Transverse colon (tissue), 4 donors: ENCODE measurements around the gene CBX8. TPM values are rescaled to one million over a fixed set of nuclear protein-coding genes. Genes with fewer than 3 reads are reported as not detected.

Source experiments
- DNase-seq: peaks from one replicate; pipeline ENCODE4 v3.0.0-alpha.2; 2019
- H3K27ac ChIP-seq, 4 donors: fragments of 200-600 bp; sonication (generic); 2 replicates each; pipeline ENCODE4 v1.5.1; 2016 to 2018; ENCODE audit warnings: inconsistent platforms in 4 of 4
- H3K27me3 ChIP-seq: fragments of 200-600 bp; sonication (generic); 2 replicates; pipeline ENCODE4 v1.5.1; 2017; ENCODE audit warnings: inconsistent platforms
- H3K36me3 ChIP-seq, 4 donors: fragments of 200-600 bp; sonication (generic); 2 replicates each; pipeline ENCODE4 v1.5.1; 2017 to 2019; ENCODE audit warnings: inconsistent platforms in 4 of 4
- H3K4me1 ChIP-seq, 4 donors: fragments of 200-600 bp; sonication (generic); 2 replicates each; pipeline ENCODE4 v1.5.1; 2017 to 2020; ENCODE audit warnings: inconsistent platforms in 4 of 4
- H3K4me3 ChIP-seq, 4 donors: fragments of 200-600 bp; sonication (generic); 1 replicate in 1 of 4; 2 replicates in 3 of 4; pipeline versions ENCODE4 v1.5.1 to v1.6.1; 2017 to 2019; ENCODE audit warnings: inconsistent platforms in 4 of 4
- H3K9me3 ChIP-seq, 2 donors: fragments of 200-600 bp; sonication (generic); 2 replicates each; pipeline ENCODE4 v1.5.1; 2017 to 2019; ENCODE audit warnings: inconsistent platforms in 2 of 2
- EP300 ChIP-seq: sonication (generic); formaldehyde crosslinking; IDR thresholded peaks from one replicate; pipeline ENCODE4 v1.6.1; 2017; ENCODE audit warnings: antibody characterized with exemption, low read depth
- POLR2A ChIP-seq: fragments of 450-650 bp; IDR thresholded peaks from one replicate; pipeline ENCODE4 v1.6.1; 2016; ENCODE audit warnings: antibody characterized with exemption, mild to moderate bottlenecking, moderate library complexity
- POLR2AphosphoS5 ChIP-seq, 3 donors: sonication (generic); formaldehyde crosslinking; IDR thresholded peaks; one replicate each; pipeline ENCODE4 v1.6.1; 2016; ENCODE audit warnings: antibody characterized with exemption in 3 of 3
- WGBS, 2 donors: methylation state at CpG; one replicate each; pipeline ENCODE4 v1.1.5; 2018; ENCODE audit warnings: low coverage in 1 of 2; 5-methylcytosine and 5-hydroxymethylcytosine counted together
- in situ Hi-C, 4 donors: fragments of 200-750 bp; cut with MboI; loops; one replicate each; pipeline versions ENCODE4 v1.15.0 to v1.15.1; 2017; ENCODE audit warnings: low sequenced_read_pairs in 3 of 4, low pct_ligation_motif_present in 1 of 4, low pct_unique_long_range_greater_than_20kb in 1 of 4
- intact Hi-C: fragments of 100-400 bp; cut with DNase I; formaldehyde crosslinking; loops from one replicate; pipeline ENCODE4 v1.15.1; 2023; ENCODE audit warnings: low total_unique reads
- total RNA-seq, 4 donors: library from RNA; depleted of rRNA; stranded (reverse); fragments of >200 nt; gene quantifications; one replicate each; pipeline ENCODE4 v1.1.0, GENCODE V29; 2016
- TF ChIP-seq, protein P1 (sequence below), 5 experiments: fragments of 200-600 bp in 3 of 5; fragments of 450-650 bp in 2 of 5; sonication (generic) in 3 of 5; IDR thresholded peaks; 1 replicate in 2 of 5; 2 replicates in 3 of 5; pipeline ENCODE4 v1.5.1; 2016 to 2017; ENCODE audit warnings: antibody characterized with exemption in 5 of 5, inconsistent platforms in 3 of 5, mild to moderate bottlenecking in 2 of 5, moderate library complexity in 1 of 5

The CBX8 gene
- total RNA-seq, 4 donors from 2014 or later: 1.5 to 4.4 (median 3.1) TPM

- no peak for DNase-seq
- Histone ChIP-seq H3K9me3 (no peaks in the 10 kb centered on the region), H3K36me3 (no peaks in the 10 kb centered on the region), H3K4me3 (no peak overlapping the region), H3K27me3 (peaks cover 94% of the 10 kb centered on the region), H3K4me1 (peaks cover 0 to 24% (median 14%) of the 10 kb centered on the region in 4 donors), H3K27ac (no peak overlapping the region)
- intact Hi-C loops (loop anchor here (5.0 kb wide), 1 partner anchor 200 kb away; no protein-coding TSS in a partner anchor), in situ Hi-C loops (no loop called here)
- TF ChIP-seq EP300: no peak
- TF ChIP-seq POLR2A: no peak
- no peak for TF ChIP-seq POLR2AphosphoS5 (IDR thresholded peaks at IDR 0.05)
- TF ChIP-seq, protein P1, sequence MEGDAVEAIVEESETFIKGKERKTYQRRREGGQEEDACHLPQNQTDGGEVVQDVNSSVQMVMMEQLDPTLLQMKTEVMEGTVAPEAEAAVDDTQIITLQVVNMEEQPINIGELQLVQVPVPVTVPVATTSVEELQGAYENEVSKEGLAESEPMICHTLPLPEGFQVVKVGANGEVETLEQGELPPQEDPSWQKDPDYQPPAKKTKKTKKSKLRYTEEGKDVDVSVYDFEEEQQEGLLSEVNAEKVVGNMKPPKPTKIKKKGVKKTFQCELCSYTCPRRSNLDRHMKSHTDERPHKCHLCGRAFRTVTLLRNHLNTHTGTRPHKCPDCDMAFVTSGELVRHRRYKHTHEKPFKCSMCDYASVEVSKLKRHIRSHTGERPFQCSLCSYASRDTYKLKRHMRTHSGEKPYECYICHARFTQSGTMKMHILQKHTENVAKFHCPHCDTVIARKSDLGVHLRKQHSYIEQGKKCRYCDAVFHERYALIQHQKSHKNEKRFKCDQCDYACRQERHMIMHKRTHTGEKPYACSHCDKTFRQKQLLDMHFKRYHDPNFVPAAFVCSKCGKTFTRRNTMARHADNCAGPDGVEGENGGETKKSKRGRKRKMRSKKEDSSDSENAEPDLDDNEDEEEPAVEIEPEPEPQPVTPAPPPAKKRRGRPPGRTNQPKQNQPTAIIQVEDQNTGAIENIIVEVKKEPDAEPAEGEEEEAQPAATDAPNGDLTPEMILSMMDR (IDR thresholded peaks at IDR 0.05): no peak
- WGBS, 2 donors: 81 to 90% methylated on average over 3 to 12 of the region's 12 CpGs
Observed at GRCh38 chr17:79786930-79787643, 9.8 kb downstream of the CBX8 start.

DNA sequence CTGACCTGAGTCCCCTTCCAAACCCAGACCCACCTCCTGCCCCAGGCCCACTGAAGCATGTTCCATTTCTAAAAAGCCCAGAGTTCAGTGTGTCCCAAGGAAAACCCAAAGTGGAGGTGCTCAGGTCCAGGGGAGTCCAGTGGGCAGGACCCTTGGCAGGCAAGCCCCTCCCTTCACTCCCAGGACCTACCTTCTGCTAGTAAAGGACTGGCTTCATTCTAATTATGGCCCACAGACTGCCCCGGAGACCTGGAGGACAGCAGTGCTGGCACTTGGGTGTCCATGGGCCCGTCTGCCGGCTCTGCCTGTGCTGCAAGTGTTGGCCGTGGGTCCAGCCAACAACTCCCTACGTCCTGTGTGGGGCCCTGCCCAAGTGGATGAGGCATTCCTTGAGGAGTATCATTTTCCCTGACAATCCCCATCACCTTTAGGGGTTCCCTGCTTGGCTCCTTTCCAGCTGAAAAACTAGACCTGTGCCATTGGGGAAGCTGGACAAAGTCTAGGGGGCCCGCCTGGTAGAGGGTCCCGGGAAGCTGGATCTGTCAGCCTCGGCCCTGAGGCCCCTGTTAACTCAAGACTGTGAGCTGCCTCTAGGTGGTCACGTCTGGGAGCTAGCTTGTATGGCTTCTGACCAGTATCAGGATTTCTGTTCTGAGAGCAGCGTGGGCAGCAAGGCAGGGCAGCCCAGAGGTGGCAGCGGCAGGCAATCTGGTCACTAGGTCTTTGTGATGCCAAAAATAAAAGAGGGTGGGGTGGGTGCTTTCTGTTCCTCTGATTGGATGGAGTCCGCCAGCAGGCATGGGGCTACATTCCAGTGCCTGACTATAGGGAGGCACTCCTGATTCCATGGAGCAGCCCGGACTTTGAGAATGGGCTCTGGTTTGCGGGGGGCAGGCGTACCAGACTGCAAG, 10.7 kb downstream of the CBX8 start:
- WGBS, 2 donors: 80% methylated on average over 15 of the region's 15 CpGs; no CpG with 5 or more reads in 1 of the 2 donors
- peaks cover 94% of the 10 kb centered on the region for H3K27me3 ChIP-seq
- in situ Hi-C loops (no loop called here), intact Hi-C loops (loop anchor here (5.0 kb wide), 1 partner anchor 201 kb away; no protein-coding TSS in a partner anchor)
- no peak for DNase-seq
- H3K27ac ChIP-seq: no peak overlapping the region
- peaks cover 0 to 17% (median 10%) of the 10 kb centered on the region in 4 donors for H3K4me1 ChIP-seq
- no peak for TF ChIP-seq POLR2A
- no peak for TF ChIP-seq EP300
- TF ChIP-seq, protein P1 (IDR thresholded peaks at IDR 0.05): no peak
- no peak for TF ChIP-seq POLR2AphosphoS5 (IDR thresholded peaks at IDR 0.05)
- no peaks in the 10 kb centered on the region for H3K36me3 ChIP-seq
- no peak overlapping the region for H3K4me3 ChIP-seq
- H3K9me3 ChIP-seq: no peaks in the 10 kb centered on the region

DNA sequence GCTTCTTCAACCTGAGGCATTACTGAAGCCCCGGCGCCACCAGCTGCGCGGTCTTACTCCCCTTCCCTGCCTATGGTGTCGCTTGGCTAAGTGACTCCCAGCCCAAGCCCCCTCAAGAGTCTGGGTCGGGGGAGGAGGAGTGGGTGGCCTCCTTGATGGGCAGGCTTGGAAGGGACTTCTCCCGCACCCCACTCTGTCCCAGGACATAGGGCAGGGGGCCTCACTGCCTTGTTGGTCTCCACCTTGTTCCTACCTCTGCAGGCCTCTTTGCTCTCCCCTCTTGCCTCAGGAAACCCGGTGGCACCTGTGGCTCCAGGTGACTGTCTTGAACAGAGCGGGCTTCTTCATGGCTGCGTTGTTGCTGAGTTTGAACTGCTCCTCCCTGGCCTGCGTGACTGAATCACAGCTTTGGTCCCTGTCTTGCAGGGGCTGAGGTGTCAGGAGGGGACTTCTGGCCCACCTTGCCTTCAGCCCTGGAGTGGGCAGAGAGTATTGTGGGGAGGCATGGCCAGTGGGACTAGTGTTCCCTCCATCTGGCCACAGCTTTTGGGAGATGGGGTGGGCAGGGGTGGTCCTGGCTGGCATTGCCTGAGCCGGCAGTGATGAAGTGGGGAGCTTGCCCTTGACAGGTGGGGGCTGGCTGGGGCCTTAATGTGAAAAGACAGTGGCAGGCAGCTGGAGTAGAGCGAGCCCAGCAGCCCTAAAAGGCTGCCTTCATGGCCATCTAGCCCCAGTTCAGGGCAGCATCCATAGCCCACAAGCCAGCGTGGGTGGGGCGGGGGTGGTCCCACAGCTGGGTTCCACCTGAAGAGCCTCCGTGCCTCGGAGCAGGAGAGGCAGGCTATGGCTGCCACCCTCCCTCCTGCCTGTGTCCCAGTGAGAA, 11.6 kb downstream of the CBX8 start:
- Histone ChIP-seq H3K27me3 (peaks cover 94% of the 10 kb centered on the region), H3K27ac (no peak overlapping the region), H3K36me3 (no peaks in the 10 kb centered on the region), H3K4me1 (peaks cover 0 to 9% (median 8%) of the 10 kb centered on the region in 4 donors), H3K4me3 (no peak overlapping the region), H3K9me3 (no peaks in the 10 kb centered on the region)
- intact Hi-C loops: loop anchor here (5.0 kb wide), 1 partner anchor 202 kb away; no protein-coding TSS in a partner anchor
- 92% methylated on average over 17 of the region's 17 CpGs; no CpG with 5 or more reads in 1 of the 2 donors for WGBS, 2 donors
- in situ Hi-C loops: no loop called here
- TF ChIP-seq EP300 (no peak), POLR2AphosphoS5 (IDR thresholded peaks at IDR 0.05) (no peak), POLR2A (no peak)
- TF ChIP-seq, protein P1 (IDR thresholded peaks at IDR 0.05): no peak
- DNase-seq: no peak
